ENCODE data around the gene CAMSAP2.

CAMSAP2 gene

GRCh38 chr1:200849430-200849829, 110.7 kb downstream of the CAMSAP2 start:
- no peak overlapping the region for H3K27ac ChIP-seq
- H3K4me3 ChIP-seq (IDR thresholded peaks at IDR 0.05; ENCODE audit: insufficient read depth, low read depth, low read length): no peak overlapping the region
- no peak overlapping the region for H3K4me2 ChIP-seq
- TF ChIP-seq, protein P1, sequence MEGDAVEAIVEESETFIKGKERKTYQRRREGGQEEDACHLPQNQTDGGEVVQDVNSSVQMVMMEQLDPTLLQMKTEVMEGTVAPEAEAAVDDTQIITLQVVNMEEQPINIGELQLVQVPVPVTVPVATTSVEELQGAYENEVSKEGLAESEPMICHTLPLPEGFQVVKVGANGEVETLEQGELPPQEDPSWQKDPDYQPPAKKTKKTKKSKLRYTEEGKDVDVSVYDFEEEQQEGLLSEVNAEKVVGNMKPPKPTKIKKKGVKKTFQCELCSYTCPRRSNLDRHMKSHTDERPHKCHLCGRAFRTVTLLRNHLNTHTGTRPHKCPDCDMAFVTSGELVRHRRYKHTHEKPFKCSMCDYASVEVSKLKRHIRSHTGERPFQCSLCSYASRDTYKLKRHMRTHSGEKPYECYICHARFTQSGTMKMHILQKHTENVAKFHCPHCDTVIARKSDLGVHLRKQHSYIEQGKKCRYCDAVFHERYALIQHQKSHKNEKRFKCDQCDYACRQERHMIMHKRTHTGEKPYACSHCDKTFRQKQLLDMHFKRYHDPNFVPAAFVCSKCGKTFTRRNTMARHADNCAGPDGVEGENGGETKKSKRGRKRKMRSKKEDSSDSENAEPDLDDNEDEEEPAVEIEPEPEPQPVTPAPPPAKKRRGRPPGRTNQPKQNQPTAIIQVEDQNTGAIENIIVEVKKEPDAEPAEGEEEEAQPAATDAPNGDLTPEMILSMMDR (conservative IDR thresholded peaks at IDR 0.05; ENCODE audit: low read depth, low read length): no peak
- no peaks in the 10 kb centered on the region for H3K27me3 ChIP-seq (ENCODE audit: insufficient read depth, low read depth)
- no peak overlapping the region for H2AFZ ChIP-seq (ENCODE audit: low read depth)
- peaks cover 8% of the 10 kb centered on the region; the same call in 1 of the 2 replicates for H3K36me3 ChIP-seq (ENCODE audit: insufficient read depth)
- H3K79me2 ChIP-seq (ENCODE audit: insufficient read depth, low read depth): no peaks in the 10 kb centered on the region
- no peak overlapping the region for H3K9ac ChIP-seq
- H3K4me1 ChIP-seq (ENCODE audit: low read depth, poor library complexity, severe bottlenecking): no peaks in the 10 kb centered on the region
- H4K20me1 ChIP-seq (ENCODE audit: insufficient read depth): no peaks in the 10 kb centered on the region

GRCh38 chr1:200850554-200850953, 111.9 kb downstream of the CAMSAP2 start:
- no peak overlapping the region for H3K27ac ChIP-seq
- H3K9ac ChIP-seq: no peak overlapping the region
- no peaks in the 10 kb centered on the region for H3K79me2 ChIP-seq (ENCODE audit: insufficient read depth, low read depth)
- H3K4me2 ChIP-seq: no peak overlapping the region
- no peaks in the 10 kb centered on the region for H3K27me3 ChIP-seq (ENCODE audit: insufficient read depth, low read depth)
- no peak overlapping the region for H2AFZ ChIP-seq (ENCODE audit: low read depth)
- no peaks in the 10 kb centered on the region for H4K20me1 ChIP-seq (ENCODE audit: insufficient read depth)
- TF ChIP-seq, protein P1 (conservative IDR thresholded peaks at IDR 0.05; ENCODE audit: low read depth, low read length): no peak
- no peaks in the 10 kb centered on the region for H3K4me1 ChIP-seq (ENCODE audit: low read depth, poor library complexity, severe bottlenecking)
- no peak overlapping the region for H3K4me3 ChIP-seq (IDR thresholded peaks at IDR 0.05; ENCODE audit: insufficient read depth, low read depth, low read length)
- H3K36me3 ChIP-seq (ENCODE audit: insufficient read depth): peaks cover 8% of the 10 kb centered on the region; the same call in 1 of the 2 replicates

DNA sequence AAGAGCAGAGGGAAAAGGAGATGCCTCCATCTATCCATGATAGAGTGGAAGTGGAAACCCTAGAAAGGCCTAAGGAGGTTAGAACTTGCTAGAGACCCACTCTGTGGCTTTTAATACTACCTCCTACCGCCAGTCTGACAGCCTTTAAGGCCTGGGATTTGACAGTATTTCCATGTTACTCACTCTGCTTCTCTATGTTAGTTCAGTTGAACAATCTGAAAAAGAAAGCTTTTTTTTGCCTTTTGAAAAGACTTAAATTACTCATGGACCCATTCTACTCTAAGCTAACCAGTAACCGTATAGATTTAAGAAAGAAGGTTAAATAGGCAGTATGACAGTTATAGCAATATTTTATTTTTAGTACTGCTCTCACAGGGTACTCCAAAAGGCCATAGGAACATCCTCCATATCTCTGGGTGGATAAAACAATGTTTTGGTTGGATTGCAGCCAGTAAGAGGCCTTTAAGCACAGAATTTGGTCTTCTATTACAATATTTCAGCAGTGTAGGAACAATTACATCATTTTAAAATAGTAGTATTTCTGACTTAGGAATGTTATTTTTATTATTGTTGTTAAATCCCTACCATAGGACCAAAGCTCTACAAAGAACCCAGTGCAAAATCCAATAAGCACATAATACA, 118.1 kb downstream of the CAMSAP2 start:
- Histone ChIP-seq H3K79me2 (ENCODE audit: insufficient read depth, low read depth) (no peaks in the 10 kb centered on the region), H3K36me3 (ENCODE audit: insufficient read depth) (no peaks in the 10 kb centered on the region; the same call in 1 of the 2 replicates), H3K4me2 (no peak overlapping the region), H3K27ac (no peak overlapping the region), H2AFZ (ENCODE audit: low read depth) (no peak overlapping the region), H3K27me3 (ENCODE audit: insufficient read depth, low read depth) (no peaks in the 10 kb centered on the region), H3K4me3 (IDR thresholded peaks at IDR 0.05; ENCODE audit: insufficient read depth, low read depth, low read length) (no peak overlapping the region), H3K9ac (no peak overlapping the region), H3K4me1 (ENCODE audit: low read depth, poor library complexity, severe bottlenecking) (peaks cover 18% of the 10 kb centered on the region), H4K20me1 (ENCODE audit: insufficient read depth) (no peaks in the 10 kb centered on the region)
- TF ChIP-seq, protein P1 (conservative IDR thresholded peaks at IDR 0.05; ENCODE audit: low read depth, low read length): no peak

- Histone ChIP-seq H3K36me3 (ENCODE audit: insufficient read depth) (no peaks in the 10 kb centered on the region; the same call in 1 of the 2 replicates), H3K4me2 (no peak overlapping the region), H3K4me3 (IDR thresholded peaks at IDR 0.05; ENCODE audit: insufficient read depth, low read depth, low read length) (no peak overlapping the region), H3K79me2 (ENCODE audit: insufficient read depth, low read depth) (no peaks in the 10 kb centered on the region), H2AFZ (ENCODE audit: low read depth) (no peak overlapping the region), H3K9ac (no peak overlapping the region), H3K27me3 (ENCODE audit: insufficient read depth, low read depth) (no peaks in the 10 kb centered on the region), H3K4me1 (ENCODE audit: low read depth, poor library complexity, severe bottlenecking) (peaks cover 27% of the 10 kb centered on the region), H4K20me1 (ENCODE audit: insufficient read depth) (no peaks in the 10 kb centered on the region), H3K27ac (no peak overlapping the region)
- TF ChIP-seq, protein P1 (conservative IDR thresholded peaks at IDR 0.05; ENCODE audit: low read depth, low read length): no peak
Measured at GRCh38 chr1:200857804-200858203, 119.1 kb downstream of the CAMSAP2 start.
